HG03354 (cell line): Measurements from ENCODE around the gene KIF3C.
"Not testable (repeated sequence)": the region's sequence is repeated elsewhere in the genome, so short reads cannot be mapped to it uniquely, and the experiment has no call there.

Experiments used
- ATAC-seq: cut with Tn5 transposase; IDR thresholded peaks from one replicate; pipeline ENCODE4 v1.9.1; 2021; ENCODE audit warnings: mild to moderate bottlenecking; ENCODE audit not compliant: unreplicated experiment, poor library complexity, severe bottlenecking

KIF3C gene

DNA sequence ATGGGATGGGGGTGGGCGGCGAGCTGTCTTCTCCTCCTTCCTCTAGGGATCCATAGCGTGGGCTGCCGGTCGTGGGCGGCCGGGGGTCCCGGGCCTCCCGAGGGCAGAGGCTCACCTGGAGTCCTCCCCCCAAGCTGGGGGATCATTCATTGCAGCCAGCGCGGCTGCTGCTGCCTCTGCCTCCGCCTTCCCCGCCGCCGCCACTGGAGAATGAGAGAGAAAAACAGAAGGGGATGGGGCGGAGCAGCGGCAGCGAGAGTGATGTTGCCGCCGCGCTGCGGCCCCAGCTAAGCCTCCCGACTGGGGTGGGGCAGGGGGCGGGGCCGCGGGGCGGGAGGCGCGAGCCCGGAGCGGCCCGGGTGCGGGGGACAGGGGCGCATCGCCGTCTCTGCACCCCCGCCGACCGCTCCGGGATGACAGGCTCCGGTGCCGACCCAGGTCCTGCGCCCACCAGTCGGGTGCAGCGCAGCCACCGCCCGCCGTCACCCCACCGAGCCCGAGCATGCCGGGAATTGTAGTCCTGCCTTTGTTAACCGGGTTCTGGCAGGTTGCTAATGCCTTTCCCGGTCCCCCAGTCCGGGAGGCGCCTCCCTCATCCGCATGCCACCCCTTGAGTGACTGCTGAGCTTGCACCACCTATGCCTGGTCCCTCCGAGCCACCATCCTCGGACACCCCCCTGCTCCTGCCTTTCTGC, at the start of gene KIF3C:
TSS of gene KIF3C (minus strand) at position 225 of the 695 bp plus-strand sequence. CDS start 580 bp downstream, outside the sequence.
- ATAC-seq, result peak; percentile 86

DNA sequence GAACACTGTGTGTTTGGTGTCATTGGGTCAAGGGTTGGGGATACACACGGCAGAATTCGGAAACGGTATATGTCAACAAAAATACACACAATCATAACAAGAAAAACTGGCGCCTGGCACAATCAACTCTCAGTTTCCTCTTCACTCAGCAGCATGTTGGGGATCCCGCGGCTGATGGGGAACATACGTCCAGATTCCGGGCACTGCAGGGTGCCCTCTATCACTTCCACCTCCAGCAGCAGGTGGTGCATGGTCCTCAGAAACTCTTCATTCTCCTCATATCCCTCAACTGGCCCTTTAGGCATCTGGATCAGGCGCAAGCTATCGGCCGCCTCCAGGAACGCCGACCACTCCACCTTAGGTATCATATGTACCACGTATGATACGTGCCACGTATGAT, 45.8 kb upstream of the KIF3C start:
- not testable (repeated sequence) for ATAC-seq

GRCh38 chr2:26025509-26025908, 43.2 kb upstream of the KIF3C start:
- ATAC-seq, result no peak

DNA sequence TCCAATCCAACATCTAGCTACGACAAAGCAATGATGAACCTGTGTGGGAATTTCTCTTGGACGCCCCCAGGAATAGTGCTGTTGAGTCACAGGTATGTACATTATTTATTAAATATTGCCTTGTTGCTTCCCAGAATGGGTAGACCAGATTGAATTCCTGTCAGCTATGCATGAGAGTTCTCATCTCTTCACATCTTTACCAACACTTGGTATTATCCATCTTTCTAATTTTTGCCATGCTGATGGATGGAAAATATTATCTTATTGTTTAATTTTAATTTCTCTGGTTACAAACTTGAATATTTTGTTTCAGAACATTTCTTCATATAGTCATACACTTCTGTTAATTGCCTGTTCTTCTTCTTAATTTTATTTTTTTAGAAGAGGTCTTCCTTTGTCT, 42.0 kb upstream of the KIF3C start:
- no peak for ATAC-seq

DNA sequence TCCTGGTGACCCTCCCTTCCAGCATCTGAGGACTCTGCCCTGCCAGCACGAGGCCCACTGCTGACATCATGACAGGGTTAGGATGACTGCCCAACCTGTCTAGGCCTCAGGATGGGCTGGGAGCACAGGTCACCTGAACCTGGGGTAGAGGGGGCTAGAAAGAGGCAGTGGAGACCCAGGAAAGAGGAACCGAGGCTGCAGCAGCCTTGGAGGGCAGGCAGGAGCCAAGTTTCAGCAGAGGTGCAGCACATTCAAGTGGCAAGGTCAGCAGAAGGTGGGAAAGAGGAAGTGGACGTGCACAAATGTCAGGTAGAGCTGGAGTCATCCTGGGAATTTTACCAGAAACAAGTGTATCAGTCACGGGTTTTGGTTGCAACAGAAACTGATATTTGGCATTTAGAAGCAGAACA, 37.9 kb upstream of the KIF3C start:
- ATAC-seq, result no peak

DNA sequence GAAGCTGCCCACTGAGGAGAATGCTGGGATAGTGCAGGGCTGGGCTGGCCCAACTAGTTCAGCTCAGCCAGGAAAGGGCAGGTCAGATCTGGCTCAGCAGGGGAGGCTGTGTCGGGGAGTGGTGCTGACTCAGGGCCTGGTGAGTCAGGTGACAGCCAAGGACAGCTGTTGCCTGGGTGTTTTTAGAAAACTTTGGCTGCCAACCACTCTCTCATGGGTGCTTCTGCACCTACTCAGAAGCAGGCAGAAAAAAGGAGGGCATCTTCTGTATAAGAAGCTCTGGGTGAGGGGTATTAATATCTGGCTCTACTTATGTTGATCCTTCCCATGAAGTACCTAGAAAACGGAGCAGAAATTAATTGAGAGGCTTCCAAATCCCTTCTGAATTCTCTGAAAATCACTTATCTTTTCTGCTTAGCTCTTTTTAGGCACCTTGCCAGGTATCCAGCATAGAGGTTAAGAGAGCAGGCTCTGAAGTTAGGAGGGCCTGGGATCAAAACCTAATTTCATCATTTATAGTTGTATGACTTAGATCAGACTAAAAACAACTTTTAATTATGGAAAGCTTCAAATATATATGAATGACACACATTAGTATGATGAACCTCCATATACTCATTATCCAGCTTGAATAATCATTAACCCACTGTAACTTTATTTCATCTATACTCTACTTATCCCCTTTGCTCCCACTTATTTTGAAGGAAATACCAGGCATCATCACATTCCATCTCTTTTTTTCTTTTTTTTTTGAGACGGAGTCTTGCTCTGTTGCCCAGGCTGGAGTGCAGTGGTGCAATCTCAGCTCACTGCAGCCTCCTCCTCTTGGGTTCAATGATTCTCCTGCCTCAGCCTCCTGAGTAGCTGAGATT, 36.1 kb upstream of the KIF3C start:
- ATAC-seq, result peak; percentile 50

DNA sequence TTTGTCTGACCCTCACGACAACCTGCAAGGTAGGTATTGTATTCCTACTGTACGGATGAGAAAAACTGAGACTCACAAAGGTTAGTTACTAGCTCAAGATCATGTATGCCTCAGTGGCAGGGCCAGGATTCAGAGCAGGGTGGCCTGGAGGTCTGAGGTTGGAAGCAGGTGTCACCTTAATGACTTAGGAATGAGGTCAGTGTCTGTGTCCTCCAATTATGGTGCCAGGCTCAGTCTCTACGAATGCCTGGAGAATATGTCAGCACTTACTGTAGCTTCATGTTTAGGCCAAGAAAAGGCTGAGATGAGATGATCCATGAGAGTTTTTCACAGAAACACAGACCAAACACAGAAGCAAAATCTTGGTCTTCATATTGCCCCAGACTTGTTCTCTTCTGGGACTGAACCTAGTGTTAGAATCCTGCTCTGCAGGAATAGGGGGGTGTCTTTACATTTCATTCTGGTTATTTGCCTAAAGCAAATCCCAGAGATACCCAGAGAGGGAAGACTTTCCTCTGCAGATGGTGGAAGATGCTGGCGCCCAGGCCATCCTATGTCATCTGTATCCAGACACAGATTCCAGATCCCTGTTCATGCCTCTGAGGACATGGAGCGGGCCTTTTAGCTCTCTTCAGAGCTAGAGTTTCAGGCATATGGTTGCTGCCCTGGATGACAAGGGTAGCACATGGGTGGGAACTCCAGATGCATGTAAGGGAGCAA, 35.3 kb upstream of the KIF3C start:
- no peak for ATAC-seq

DNA sequence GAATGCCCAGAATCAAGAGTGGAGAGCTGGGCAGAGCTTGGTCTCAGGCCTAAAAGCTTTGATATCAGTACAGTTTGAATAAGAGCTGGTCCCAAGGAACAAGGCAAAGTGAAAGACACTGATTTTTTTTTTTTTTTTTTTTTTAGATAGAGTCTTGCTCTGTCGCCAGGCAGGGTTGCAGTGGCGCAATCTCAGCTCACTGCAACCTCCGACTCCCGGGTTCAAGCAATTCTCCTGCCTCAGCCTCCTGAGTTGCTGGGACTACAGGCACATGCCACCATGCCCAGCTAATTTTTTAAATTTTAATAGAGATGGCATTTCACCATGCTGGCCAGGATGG, 34.4 kb upstream of the KIF3C start:
- ATAC-seq, result not testable (repeated sequence)

GRCh38 chr2:26016012-26016705, 33.9 kb upstream of the KIF3C start:
- ATAC-seq, result no peak

- ATAC-seq, result no peak
These were observed 31.4 kb upstream of the KIF3C start for GRCh38 chr2:26013668-26014067.

DNA sequence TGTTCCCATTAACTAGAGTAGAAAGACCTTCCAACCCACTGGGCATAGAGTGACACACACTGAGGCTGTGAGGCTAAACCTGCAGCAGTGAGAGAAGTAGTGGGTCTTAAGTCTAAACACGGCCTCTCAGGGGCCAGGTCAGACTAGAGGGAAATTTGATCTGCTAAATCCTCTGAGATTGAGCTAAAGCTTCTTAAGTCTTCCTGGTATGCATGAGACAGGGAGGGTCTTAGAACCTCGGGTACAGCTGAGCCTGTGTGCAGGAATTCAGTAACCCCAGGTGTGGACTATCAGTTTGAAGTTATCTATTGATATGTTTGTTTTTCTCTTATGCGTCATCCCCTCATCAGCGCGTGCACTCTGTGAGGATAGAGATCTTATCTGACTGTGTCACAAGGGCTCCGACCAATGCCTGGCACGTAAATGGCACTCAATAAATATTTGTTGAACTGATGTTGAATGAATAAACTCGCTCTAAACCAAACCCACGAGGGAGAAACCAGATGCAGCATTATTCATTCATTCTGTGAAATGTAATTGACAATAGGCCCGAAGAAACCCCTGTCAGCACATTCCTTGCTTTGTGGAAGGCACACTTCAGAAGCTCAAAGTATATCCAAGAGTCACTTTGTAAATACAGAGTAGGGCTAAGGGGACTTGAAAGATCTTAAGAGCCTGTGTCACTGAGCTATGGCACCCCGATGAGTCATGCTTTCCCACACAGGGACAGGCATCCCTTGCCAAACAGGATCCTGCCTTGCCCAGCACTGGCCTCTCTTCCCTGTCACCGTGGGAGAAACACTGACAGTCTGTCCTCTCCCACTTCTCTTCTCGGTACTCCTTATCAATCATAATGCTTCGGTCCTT, 29.9 kb upstream of the KIF3C start:
- no peak for ATAC-seq

- no peak for ATAC-seq
These were observed 29.3 kb upstream of the KIF3C start for GRCh38 chr2:26011609-26011989.

DNA sequence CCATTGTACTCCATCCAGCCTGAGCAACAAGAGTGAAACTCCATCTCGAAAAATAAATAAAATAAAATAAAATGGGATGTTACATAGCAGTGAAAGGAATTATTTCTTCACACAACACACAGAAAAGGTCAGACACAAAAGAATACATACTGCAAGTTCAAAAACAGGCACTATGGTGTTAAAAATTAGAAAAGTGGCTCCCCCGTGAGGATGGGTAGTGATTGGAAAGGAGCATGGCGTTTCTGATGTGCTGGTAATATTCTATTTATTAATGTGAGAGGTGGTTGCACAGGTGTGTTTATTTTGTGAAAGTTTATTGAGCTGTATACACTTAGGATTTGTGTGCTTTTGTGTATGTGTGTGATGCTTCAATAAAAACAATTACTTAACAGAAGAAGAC, 28.6 kb upstream of the KIF3C start:
- no peak for ATAC-seq

DNA sequence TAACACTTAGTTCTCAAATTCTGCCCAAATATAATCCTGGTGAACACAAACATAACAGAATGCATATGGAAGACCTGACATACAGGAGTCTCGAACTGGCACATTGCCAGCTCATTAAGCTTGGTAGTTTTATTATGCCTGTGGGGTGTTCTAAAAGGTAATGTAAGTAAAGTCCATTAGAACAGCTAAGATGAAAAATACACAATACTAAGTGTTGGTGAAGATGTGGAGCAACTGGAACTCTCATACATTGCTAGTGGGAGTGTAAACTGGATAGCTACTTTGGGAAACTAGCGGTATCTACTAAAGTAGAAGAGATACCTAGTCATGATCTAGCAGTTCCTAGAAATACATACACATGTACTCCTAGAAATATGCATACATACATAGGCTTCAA, 27.3 kb upstream of the KIF3C start:
- no peak for ATAC-seq

DNA sequence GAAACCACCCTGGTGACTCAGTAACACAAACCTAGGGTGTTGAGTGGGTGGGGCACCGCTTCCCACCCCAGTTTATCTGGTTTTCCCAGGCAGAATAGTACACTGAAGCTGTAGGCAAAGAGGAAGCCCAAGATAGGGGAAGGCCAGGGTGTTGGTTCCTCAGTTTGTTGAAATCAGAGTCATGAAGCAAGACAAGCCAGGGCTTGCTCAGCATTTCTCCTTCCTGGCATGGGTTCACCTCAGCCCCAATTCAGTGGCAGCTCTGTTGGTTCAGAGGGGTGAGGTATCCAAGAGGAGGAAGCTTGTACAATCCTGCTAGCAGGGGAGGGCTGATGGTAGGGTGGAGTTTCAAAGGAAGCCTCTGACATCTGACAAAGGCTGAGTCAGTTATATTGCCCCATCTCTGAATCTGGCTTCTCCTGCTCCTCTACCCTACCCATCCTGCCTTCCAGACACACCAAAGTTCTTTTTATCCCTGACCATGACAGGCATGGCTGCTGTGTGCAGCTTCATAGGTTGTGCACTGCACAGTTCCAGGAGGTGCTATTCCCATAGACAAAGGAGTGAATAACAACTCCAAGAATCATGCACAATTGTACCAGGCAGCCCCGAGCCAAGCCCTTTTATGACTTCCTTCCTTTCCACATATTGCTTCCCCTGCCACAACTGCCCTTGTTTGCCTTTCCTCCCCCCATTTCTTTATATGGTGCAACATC, 26.7 kb upstream of the KIF3C start:
- ATAC-seq, result no peak

DNA sequence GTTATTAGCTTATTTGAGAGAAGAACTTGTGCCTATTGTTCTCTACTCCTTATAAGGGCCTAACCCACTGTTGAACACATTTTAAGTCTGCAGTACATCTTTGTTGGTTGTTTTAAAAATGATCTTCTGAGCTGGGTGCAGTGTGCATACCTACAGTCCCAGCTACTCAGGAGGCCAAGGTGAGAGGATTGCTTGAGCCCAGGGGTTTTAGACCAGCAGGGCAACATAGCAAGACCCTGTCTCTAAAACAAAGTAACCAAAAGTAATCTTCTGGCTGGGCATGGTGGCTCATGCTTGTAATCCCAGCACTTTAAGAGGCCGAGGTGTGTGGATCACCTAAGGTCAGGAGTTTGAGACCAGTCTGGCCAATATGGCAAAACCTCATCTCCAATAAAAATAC, 25.8 kb upstream of the KIF3C start:
- ATAC-seq, result no peak

DNA sequence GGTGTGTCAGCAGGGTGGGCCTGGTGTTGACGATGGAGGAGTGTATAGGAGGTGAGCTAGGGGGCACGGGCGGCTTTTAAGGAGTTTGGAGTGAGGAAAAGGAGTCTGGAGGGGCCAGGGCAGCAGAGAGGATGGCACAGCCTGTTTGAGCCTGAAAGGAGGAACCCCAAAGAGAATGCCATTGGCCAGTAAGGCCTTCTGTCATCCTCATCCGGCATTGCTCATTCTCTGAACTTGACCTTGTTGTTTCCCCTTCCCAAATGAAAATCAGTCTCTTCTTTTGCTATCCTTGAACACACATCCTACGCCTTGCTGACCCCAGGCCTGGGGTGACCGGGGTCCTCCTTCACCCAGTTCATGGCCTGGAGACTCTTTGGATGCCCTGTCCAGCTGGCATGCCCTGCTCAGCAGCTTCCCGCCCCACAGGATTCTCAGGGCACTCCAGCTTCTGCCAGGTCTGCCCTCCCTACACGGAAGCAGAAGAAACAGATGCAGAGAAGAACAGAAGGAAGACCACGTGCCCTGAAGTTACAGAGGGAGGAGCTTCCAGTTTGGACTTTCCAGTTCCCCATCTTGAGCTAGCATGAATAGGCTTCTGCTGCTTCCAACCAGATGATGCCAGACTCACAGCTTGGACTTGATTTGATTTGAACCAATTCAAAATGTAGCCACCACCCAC, 20.5 kb upstream of the KIF3C start:
- no peak for ATAC-seq

DNA sequence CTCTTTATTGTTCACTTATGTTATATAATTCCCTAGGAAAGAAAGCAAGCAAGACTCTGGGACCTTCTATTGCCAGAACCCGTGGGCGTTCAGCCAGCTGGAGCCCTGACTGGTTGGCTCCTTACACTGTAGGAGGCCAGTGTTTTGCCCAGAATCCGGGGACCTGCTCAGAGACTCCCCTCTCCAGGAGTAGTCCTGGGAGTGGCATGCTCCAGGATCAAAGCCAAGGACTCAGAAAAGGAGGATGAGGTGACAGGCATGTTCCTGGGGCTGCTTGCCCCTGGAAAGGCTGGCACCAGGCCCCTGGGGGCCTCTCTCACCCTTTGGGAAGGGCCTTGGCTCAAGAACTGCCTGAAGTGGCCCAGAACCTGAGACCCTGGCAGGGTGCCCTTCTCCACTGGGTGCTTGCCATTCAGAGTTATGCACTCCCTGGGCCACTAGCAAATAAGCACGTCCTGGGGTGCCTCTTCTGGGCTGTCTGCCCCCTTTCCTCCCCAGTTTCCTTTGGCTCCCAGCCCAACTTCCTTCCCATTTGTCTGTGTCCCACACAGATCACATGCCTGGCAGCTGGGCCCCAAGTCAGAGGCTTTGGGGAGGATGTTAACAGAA, 19.6 kb upstream of the KIF3C start:
- ATAC-seq, result no peak
